HG03571 (cell line): ENCODE data around the gene IGF2R.
"Not testable (repeated sequence)": the region's sequence is repeated elsewhere in the genome, so short reads cannot be mapped to it uniquely, and the experiment has no call there.

Experiments
- ATAC-seq: cut with Tn5 transposase; IDR thresholded peaks from one replicate; pipeline ENCODE4 v1.9.1; 2021; ENCODE audit not compliant: unreplicated experiment

IGF2R gene

GRCh38 chr6:159996626-159997497 lies 28.0 kb downstream of the IGF2R start:
- no peak for ATAC-seq

DNA sequence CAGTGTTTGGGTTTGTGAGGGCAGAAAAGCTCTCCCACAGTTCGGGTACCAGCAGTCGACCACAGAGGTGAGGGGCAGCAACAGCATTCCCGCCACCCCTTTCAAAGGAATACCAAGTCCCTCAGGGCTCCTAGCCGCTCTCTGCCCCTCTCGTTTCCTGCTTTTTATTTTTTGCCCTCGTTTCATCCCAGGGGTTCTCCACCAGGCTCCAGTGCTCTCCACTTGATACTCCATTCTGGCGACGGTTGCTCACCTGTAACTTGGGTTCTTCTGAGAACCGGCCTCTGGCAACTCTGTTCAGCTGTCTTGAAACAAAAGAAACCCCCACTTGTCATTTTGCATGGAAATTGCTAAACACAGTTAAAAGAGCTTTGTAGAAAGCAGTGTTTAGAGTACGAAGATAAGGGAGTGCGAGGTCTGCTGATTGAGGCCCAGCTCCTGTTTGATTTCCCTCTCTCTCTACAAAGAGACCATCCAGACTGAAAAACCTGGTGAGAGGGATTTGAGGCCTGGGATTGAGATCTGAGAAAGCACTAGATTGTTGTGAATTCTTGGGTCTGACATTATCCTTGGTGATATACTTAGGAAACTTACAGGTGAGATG lies 28.7 kb downstream of the IGF2R start:
- ATAC-seq: no peak

DNA sequence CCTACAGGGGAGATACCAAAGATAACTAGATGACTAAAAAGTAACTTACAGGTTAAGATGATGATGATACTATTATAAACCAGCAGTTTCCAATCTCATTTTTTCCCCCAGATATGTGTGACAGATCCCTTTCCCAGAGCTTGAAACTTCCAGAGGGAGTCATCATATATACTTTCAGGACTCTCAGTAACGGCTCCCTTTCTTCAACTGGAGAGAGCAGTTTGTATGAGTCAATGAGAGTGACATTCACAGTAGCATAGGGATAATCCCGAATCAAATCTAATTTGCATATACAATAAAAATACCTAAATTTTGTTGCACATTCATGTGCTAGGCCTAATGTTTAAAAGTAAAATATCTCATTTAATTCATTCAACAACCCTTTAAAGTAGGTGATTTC lies 29.7 kb downstream of the IGF2R start:
- no peak for ATAC-seq

DNA sequence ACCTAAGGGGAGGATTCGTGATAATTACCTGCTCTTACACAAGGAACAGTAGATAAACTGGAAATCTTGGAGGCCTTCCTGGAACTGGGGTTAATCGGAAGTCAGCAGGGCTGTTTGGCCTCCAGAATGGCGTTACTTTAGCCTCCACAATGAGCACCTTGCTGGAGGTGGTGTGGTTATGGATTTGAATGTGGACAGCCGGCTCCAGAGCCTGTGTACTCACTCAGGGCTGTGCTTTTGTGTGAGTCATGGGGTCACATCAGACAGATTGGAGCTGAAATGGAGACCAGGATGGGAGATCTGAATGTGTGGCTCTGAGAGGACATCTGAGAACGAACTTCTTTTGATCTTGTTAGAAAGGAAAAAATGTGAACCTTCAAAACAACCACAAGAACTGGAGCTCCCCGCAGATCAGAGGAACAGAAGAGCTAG lies 30.4 kb downstream of the IGF2R start:
- ATAC-seq: no peak

GRCh38 chr6:160000280-160000704 lies 31.4 kb downstream of the IGF2R start:
- ATAC-seq: no peak

GRCh38 chr6:160000893-160001427 lies 32.1 kb downstream of the IGF2R start:
- ATAC-seq: not testable (repeated sequence)

DNA sequence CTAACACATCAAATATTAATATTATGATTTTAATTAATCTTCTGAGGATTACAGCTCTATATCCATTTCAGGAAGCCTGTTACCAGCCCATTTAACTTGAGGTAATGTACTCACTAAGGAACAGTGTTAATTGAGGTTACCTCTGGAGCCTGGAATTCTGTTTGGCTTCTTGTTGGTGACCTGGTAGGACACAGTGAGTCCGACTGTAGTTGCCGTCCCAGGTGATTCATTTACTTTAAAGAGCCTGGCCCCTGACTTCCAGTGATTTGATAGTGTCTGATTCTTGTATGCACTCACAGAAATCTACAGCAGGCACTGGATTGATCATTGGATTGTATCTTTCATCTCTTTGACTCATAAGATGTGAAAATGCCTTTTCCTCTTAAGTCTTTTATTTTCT lies 34.0 kb downstream of the IGF2R start:
- ATAC-seq: no peak

GRCh38 chr6:160004018-160004417 lies 35.1 kb downstream of the IGF2R start:
- no peak for ATAC-seq

- ATAC-seq: no peak
Measured at GRCh38 chr6:160004419-160005175, 35.7 kb downstream of the IGF2R start.

- ATAC-seq: no peak
Measured at GRCh38 chr6:160005211-160005610, 36.3 kb downstream of the IGF2R start.

DNA sequence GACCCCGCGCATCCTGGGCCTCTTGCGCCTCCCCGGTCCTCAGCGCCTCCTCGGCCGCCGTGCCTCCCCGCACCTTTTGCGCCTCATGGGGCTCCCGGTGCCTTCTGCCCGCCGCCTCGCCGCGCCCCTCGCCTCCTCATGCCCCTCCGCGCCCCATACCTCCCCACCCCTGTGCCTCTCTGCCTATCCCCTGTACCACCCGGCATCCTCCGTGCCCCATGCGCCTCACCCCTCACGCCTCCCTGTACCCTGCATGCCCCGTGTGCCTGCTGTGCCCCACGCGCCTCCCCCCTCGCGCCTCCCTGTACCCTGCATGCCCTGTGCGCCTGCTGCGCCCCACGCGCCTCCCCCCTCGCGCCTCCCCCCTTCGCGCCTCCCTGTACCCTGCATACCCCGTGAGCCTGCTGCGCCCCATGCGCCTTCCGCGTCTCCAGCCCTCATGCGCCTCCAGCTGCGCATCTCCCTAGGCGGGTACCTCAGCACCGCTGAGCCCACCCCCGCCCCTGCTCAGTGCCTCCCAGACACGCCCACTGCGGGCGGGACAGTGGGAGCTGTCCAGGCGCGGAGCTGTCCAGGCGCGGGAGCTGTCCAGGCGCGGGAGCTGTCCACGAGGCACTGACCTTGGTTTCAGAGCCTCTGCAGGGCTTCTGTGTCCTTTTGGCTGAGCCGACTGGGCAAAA lies 37.1 kb downstream of the IGF2R start:
- ATAC-seq: no peak

DNA sequence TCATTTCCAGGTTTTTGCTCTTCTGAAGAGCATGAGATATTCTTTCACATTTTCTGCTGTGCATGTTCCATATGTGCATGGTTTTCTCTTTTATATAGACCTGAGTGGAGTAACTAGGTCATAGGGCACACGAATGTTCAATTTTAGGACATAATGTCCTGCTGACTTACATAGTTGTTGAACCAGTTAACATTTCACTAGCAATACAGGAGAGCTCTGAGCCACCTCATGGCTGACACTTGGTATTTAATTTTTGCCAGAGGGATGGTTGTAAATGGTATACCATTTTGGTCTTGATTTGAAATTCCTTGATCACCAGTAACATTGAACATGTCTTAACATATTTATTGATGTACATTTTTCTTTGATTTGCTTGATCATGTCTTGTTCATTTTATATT lies 38.3 kb downstream of the IGF2R start:
- no peak for ATAC-seq

DNA sequence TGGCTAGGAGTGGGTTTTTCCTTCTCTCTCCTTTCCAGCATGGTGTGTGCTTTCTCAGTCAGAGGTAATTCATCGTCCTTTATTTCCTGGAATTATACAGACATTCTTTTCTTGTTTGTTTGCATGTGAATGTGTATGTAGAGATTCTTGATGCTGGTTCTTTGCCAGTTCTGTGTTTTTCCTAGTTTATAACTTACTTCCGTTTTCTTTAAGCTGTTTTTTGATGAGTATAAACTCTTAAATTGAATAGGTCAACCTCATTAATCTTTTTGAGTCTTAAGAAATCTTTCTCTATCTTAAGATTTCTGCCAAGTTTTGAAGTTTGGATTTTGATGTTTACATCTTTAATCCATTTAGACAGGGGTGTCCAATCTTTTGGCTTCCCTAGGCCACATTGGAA lies 38.7 kb downstream of the IGF2R start:
- ATAC-seq: no peak

GRCh38 chr6:160010067-160010466 lies 41.2 kb downstream of the IGF2R start:
- ATAC-seq: no peak

DNA sequence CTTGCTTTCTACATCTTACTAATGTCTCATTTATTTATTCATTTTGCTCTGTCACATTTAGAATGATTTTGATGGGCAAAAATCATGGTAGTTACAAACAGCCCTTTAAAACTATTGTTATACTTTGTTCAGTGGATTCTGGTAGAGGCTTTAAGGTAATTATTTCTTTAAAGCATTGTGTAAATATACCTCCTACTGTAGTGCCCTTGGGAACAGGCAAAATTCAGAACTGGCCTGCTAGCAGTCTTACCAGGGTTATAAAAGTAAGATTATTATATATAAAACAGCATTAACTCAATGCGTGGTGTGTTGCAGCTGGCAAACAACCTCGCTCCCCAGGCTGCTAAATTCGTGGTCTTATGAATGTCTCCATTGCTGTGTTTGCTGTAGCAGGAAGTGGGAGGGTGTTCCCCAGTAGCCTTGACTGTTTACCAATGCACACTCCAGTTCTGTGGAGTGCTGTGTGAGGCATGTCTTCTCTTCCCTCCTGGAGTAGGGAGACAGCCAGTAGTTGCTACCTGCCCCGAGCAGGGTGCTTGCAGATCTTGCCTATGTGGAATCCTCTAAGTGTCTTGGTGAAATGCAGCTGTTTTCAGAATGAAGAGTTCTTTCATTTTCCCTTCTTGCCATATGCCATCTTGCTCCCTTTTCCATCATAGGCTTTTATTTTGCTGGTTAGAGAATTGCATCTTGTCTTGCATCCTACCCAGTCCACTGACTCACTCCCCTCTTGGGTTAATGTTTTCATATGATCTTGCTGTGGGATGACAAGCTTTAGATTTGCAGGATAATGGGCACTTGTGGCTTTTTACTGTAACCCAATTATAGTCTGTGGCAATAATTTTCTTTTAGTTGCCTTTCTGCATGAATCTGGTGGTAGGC lies 45.3 kb downstream of the IGF2R start:
- ATAC-seq: no peak

DNA sequence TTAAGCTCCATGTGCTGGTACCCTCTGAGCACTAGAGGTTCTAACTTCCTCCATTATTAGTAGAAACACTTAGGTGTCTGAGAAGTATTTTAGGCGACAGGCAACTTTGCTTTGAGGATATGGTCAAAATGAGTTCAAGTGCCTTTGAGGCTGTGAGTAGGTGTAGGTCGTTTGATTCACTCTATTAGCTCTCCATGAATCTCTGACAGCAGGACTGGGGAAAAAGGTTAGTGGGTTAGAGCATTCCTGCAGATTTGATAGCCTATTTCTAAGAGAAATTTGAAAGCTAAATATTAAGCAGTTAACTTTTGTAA lies 45.9 kb downstream of the IGF2R start:
- no peak for ATAC-seq

GRCh38 chr6:160015778-160016684 lies 47.1 kb downstream of the IGF2R start:
- ATAC-seq: no peak

- ATAC-seq: no peak
Measured at GRCh38 chr6:160022101-160022500, 53.2 kb downstream of the IGF2R start.

DNA sequence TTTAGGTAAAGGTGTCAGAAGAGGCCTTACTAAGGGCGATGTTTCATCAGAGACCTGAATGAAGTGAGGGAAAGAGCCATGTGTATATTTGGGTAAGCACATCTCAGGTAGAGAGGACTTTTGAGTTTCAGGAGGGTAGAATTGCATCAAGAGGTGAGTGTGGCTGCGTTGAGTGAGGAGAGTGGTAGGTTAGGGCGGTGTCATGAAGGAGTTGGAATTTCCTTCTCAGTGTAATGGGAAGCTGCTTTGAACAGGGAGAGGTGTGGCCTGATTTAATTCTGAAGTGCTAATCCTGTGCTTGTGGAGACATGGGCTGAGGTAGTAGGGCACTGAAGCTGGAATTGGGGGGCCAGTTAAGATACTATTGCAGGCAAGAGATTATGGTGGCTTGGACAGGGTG lies 53.9 kb downstream of the IGF2R start:
- ATAC-seq: no peak
